Bronchial epithelial cell (primary cell): ENCODE results near the gene DNTT. TPM values are rescaled to one million over a fixed set of nuclear protein-coding genes. Genes with fewer than 3 reads are reported as not detected.
"Not testable (repeated sequence)": the region's sequence is repeated elsewhere in the genome, so short reads cannot be mapped to it uniquely, and the experiment has no call there.

ENCODE experiments used
- DNase-seq: peaks from one replicate; pipeline ENCODE4 v3.0.0-alpha.2; 2010; ENCODE audit warnings: low read depth
- FAIRE-seq: peaks from 2 replicates; lab custom pipeline; 2011; peaks lifted over from hg19 to GRCh38; lab: Jason Lieb, UNC
- H3K27me3 ChIP-seq: 2 replicates; pipeline ENCODE4 v1.5.1; 2011; ENCODE audit warnings: low read length; ENCODE audit not compliant: control insufficient read depth, insufficient read depth
- H3K36me3 ChIP-seq: 2 replicates; pipeline ENCODE4 v1.5.1; 2011; ENCODE audit warnings: low read length; ENCODE audit not compliant: control insufficient read depth, insufficient read depth
- H3K4me3 ChIP-seq: 2 replicates; pipeline ENCODE4 v1.5.1; 2011; ENCODE audit warnings: mild to moderate bottlenecking, low read depth, low read length, control low read depth
- total RNA-seq: library from RNA; depleted of rRNA; stranded (reverse); fragments of >200 nt; gene quantifications from 2 replicates; pipeline ENCODE4 v1.2.1, GENCODE V29; 2014
- TF ChIP-seq, protein P1 (sequence below): IDR thresholded peaks from 2 replicates; pipeline ENCODE4 v1.5.1; 2011; ENCODE audit warnings: mild to moderate bottlenecking, moderate library complexity, low read length, control low read depth, inconsistent platforms; ENCODE audit not compliant: insufficient read depth, severe bottlenecking

DNTT gene
- total RNA-seq, 1 donor from 2014 or later = not detected

DNA sequence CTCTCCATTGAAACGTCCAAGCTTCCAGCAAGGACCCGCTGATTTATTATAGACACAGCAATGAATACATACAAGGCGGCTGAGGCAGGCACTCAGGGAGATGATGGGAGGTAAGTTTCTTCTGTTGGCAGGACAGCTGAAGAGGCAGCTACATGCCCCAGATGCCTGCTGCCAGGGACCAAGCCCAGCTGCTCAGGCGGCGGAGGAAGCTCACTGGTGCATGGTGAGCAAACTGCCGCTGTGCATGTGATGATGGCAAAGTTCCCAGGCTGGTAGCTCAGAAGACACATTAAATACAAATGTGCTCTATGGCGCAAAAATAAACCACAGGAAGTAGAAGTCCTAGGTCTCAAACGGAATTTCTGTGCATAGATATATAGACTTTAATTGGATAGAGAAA is 2.3 kb downstream of the DNTT start:
- Histone ChIP-seq H3K27me3 (no peaks in the 10 kb centered on the region), H3K4me3 (no peak overlapping the region), H3K36me3 (no peaks in the 10 kb centered on the region)
- FAIRE-seq (no peak), DNase-seq (no peak)
- TF ChIP-seq, protein P1, sequence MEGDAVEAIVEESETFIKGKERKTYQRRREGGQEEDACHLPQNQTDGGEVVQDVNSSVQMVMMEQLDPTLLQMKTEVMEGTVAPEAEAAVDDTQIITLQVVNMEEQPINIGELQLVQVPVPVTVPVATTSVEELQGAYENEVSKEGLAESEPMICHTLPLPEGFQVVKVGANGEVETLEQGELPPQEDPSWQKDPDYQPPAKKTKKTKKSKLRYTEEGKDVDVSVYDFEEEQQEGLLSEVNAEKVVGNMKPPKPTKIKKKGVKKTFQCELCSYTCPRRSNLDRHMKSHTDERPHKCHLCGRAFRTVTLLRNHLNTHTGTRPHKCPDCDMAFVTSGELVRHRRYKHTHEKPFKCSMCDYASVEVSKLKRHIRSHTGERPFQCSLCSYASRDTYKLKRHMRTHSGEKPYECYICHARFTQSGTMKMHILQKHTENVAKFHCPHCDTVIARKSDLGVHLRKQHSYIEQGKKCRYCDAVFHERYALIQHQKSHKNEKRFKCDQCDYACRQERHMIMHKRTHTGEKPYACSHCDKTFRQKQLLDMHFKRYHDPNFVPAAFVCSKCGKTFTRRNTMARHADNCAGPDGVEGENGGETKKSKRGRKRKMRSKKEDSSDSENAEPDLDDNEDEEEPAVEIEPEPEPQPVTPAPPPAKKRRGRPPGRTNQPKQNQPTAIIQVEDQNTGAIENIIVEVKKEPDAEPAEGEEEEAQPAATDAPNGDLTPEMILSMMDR = no peak

- H3K4me3 ChIP-seq, H3K36me3 ChIP-seq, DNase-seq, FAIRE-seq, H3K27me3 ChIP-seq: not testable (repeated sequence)
These were observed 4.6 kb downstream of the DNTT start for GRCh38 chr10:96308854-96309253.

GRCh38 chr10:96309628-96310320 is 5.5 kb downstream of the DNTT start:
- Histone ChIP-seq H3K27me3 (no peaks in the 10 kb centered on the region), H3K36me3 (no peaks in the 10 kb centered on the region), H3K4me3 (no peak overlapping the region)
- DNase-seq = no peak
- FAIRE-seq = peak; percentile 68
- TF ChIP-seq, protein P1 = no peak

DNA sequence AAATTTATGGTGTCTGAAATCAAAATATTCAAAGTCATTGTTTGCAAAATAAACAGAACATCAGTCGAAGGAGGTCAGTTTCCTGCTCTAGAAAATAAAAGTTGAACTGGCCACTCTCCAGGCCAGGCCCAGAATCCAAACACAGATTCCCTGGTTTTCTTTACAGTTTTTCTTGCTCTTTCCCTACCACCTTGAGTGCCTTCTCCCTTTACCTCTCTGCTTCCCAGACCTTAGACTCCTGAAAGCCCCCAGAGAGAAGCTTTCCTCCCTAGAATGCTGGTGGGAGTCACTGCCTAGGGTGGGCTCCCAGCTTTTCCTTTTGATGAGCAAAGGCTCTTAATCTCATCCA is 6.1 kb downstream of the DNTT start:
- H3K4me3 ChIP-seq = no peak overlapping the region
- peak; percentile 13 for FAIRE-seq
- H3K27me3 ChIP-seq = no peaks in the 10 kb centered on the region
- H3K36me3 ChIP-seq = no peaks in the 10 kb centered on the region
- TF ChIP-seq, protein P1 = no peak
- no peak for DNase-seq

DNA sequence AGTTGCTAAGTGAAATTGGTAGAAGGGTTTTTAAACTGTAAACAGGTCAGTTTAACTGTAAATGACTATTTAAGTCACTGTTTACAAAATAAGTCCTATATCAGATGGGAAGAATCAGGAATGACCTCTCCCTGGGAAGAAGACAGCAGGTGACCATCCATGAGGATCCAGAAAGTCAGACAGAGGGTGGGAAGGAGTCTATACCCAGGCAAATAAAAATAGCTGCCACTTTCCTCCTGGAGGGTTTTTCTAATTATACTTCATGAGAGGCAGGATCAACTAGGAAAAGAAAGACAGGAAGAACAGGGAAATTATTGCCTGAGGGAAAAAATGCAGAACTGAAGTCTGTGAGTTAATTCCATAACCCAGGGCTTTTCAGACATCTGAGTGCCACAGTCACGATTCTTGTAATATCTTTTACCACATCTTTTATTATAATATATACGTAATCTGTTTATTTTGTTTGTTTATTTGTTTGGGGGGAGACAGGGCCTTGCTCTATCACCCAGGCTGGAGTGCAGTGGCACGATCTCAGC is 7.0 kb downstream of the DNTT start:
- no peaks in the 10 kb centered on the region for H3K36me3 ChIP-seq
- H3K4me3 ChIP-seq = no peak overlapping the region
- DNase-seq = no peak
- FAIRE-seq = no peak
- TF ChIP-seq, protein P1 = no peak
- H3K27me3 ChIP-seq = no peaks in the 10 kb centered on the region

GRCh38 chr10:96313344-96313743 is 9.1 kb downstream of the DNTT start:
- DNase-seq = no peak
- Histone ChIP-seq H3K36me3 (no peaks in the 10 kb centered on the region), H3K27me3 (no peaks in the 10 kb centered on the region), H3K4me3 (no peak overlapping the region)
- FAIRE-seq = no peak
- TF ChIP-seq, protein P1 = no peak
